Uterus (tissue), 4 donors: ENCODE data around the gene DPH7. TPM values are rescaled to one million over a fixed set of nuclear protein-coding genes. Genes with fewer than 3 reads are reported as not detected.
"Not testable (repeated sequence)": the region's sequence is repeated elsewhere in the genome, so short reads cannot be mapped to it uniquely, and the experiment has no call there.

Source experiments
- DNase-seq, 2 donors: peaks; one replicate each; pipeline ENCODE4 v3.0.0-alpha.2; 2019 to 2020
- H3K27ac ChIP-seq, 2 donors: fragments of 200-600 bp; sonication (generic); 1 replicate in 1 of 2; 2 replicates in 1 of 2; pipeline ENCODE4 v1.5.1; 2016 to 2018
- H3K27me3 ChIP-seq, 2 donors: fragments of 200-600 bp; sonication (generic); one replicate each; pipeline ENCODE4 v1.5.1; 2018 to 2019; ENCODE audit warnings: control low read depth in 1 of 2
- H3K36me3 ChIP-seq, 2 donors: fragments of 200-600 bp; sonication (generic); one replicate each; pipeline ENCODE4 v1.5.1; 2019; ENCODE audit warnings: control low read depth in 1 of 2
- H3K4me1 ChIP-seq, 2 donors: fragments of 200-600 bp; sonication (generic); one replicate each; pipeline ENCODE4 v1.5.1; 2018 to 2019; ENCODE audit warnings: control low read depth in 1 of 2
- H3K4me3 ChIP-seq, 2 donors: fragments of 200-600 bp; sonication (generic); 1 replicate in 1 of 2; 2 replicates in 1 of 2; pipeline ENCODE4 v1.5.1; 2018 to 2019; ENCODE audit warnings: mild to moderate bottlenecking in 1 of 2
- H3K9me3 ChIP-seq, 2 donors: fragments of 200-600 bp; sonication (generic); one replicate each; pipeline ENCODE4 v1.5.1; 2019; ENCODE audit warnings: control low read depth in 1 of 2
- POLR2A ChIP-seq, 2 donors: fragments of 450-650 bp; IDR thresholded peaks; one replicate each; pipeline ENCODE4 v1.6.1; 2016; ENCODE audit warnings: antibody characterized with exemption in 2 of 2, mild to moderate bottlenecking in 1 of 2, moderate library complexity in 1 of 2
- intact Hi-C: fragments of 100-400 bp; cut with DNase I; formaldehyde crosslinking; loops from one replicate; pipeline ENCODE4 v1.15.1; 2023; ENCODE audit warnings: low total_unique reads
- total RNA-seq, 4 donors: library from RNA; depleted of rRNA in 3 of 4; stranded (reverse); fragments of >200 nt in 3 of 4; gene quantifications; one replicate each; pipeline versions ENCODE4 v1.1.0 to v1.2.4, GENCODE V29; 2014 to 2023
- TF ChIP-seq, protein P1 (sequence below), 4 experiments: fragments of 200-600 bp in 2 of 4; fragments of 450-650 bp in 2 of 4; sonication (generic) in 2 of 4; IDR thresholded peaks; one replicate each; pipeline ENCODE4 v1.5.1; 2016 to 2019; ENCODE audit warnings: antibody characterized with exemption in 4 of 4, mild to moderate bottlenecking in 2 of 4, moderate library complexity in 1 of 4
- donor health status: DM: yes; HTN: yes; CAD: no.

DPH7 gene
- total RNA-seq, 4 donors from 2014 or later, result 31.3 to 42.4 (median 38.4) TPM

DNA sequence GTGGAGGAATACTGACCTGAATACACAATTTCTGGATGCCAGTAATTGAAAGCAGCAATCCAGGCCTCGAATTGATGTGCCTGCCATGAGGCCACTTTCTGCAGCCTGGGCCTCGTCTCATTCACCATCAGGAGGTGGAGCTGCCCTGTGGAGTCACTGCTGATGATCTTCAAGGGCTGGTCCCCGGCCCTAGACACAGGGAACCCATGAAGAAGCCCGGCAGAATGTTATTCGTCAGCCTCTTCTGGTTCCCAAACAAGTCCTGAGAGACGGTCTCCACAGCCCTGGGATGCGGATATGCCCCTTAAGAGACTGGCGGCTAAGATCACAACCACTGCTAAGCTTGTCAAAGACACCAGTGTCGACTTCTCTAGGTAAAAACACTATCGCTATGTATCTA, 4.5 kb downstream of the DPH7 start:
- intact Hi-C loops, result no loop called here
- Histone ChIP-seq H3K9me3 (no peaks in the 10 kb centered on the region), H3K27ac (no peak overlapping the region), H3K4me1 (peaks cover 3 to 5% of the 10 kb centered on the region in 2 donors), H3K27me3 (no peaks in the 10 kb centered on the region), H3K4me3 (no peak overlapping the region), H3K36me3 (no peaks in the 10 kb centered on the region)
- TF ChIP-seq, protein P1, sequence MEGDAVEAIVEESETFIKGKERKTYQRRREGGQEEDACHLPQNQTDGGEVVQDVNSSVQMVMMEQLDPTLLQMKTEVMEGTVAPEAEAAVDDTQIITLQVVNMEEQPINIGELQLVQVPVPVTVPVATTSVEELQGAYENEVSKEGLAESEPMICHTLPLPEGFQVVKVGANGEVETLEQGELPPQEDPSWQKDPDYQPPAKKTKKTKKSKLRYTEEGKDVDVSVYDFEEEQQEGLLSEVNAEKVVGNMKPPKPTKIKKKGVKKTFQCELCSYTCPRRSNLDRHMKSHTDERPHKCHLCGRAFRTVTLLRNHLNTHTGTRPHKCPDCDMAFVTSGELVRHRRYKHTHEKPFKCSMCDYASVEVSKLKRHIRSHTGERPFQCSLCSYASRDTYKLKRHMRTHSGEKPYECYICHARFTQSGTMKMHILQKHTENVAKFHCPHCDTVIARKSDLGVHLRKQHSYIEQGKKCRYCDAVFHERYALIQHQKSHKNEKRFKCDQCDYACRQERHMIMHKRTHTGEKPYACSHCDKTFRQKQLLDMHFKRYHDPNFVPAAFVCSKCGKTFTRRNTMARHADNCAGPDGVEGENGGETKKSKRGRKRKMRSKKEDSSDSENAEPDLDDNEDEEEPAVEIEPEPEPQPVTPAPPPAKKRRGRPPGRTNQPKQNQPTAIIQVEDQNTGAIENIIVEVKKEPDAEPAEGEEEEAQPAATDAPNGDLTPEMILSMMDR (IDR thresholded peaks at IDR 0.05), result no peak
- TF ChIP-seq POLR2A (IDR thresholded peaks at IDR 0.05), result no peak
- DNase-seq, result no peak

DNA sequence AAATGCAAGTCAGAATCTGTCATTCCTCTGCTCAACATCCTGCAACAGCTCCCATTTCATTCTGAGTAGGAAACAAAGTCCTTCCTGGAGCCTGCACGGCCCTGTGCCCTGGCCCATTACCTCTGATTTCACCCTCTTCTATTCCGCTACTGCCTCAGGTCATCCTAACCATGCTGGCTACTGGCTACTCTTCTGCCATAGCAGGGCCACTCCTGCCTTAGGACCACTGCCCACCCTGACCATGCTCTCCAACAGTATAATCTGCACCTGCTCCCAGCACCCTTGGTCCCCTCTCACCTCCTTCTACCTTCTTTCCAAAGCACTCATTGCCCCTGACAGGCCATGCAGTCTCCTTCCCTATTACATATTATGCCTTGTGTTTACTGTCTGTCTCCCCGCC, 8.2 kb downstream of the DPH7 start:
- DNase-seq, result no peak
- Histone ChIP-seq H3K9me3 (no peaks in the 10 kb centered on the region), H3K4me3 (no peak overlapping the region), H3K36me3 (no peaks in the 10 kb centered on the region), H3K27ac (no peak overlapping the region), H3K4me1 (no peaks in the 10 kb centered on the region), H3K27me3 (no peaks in the 10 kb centered on the region)
- intact Hi-C loops, result no loop called here
- TF ChIP-seq, protein P1 (IDR thresholded peaks at IDR 0.05), result no peak

DNA sequence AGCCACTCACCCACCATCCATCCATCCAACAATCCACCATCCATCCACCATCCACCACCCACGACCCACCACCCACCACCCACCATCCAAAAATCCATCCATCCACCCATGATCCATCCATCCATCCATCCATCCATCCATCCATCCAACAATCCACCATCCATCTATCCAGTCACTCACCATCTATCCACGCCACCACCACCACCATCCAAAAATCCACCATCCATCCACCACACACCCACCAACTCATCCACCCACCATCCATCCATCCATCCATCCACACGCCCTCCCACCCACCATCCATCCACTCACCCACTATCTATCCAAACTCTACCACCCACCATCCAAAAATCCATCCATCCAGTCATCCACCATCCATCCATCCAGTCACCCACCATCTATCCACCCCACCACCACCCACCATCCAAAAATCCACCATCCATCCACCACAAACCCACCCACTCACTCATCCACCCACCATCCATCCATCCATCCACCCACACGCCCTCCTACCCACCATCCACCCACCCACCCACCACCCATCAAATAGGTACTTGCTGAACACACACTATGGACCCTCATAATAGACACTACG, 9.0 kb downstream of the DPH7 start:
- Histone ChIP-seq H3K36me3 (no peaks in the 10 kb centered on the region), H3K27me3 (no peaks in the 10 kb centered on the region), H3K4me3 (no peak overlapping the region), H3K27ac (no peak overlapping the region), H3K4me1 (no peaks in the 10 kb centered on the region), H3K9me3 (no peaks in the 10 kb centered on the region)
- intact Hi-C loops, result no loop called here
- no peak for DNase-seq
- no peak for TF ChIP-seq POLR2A (IDR thresholded peaks at IDR 0.05)
- TF ChIP-seq, protein P1 (IDR thresholded peaks at IDR 0.05), result no peak

DNA sequence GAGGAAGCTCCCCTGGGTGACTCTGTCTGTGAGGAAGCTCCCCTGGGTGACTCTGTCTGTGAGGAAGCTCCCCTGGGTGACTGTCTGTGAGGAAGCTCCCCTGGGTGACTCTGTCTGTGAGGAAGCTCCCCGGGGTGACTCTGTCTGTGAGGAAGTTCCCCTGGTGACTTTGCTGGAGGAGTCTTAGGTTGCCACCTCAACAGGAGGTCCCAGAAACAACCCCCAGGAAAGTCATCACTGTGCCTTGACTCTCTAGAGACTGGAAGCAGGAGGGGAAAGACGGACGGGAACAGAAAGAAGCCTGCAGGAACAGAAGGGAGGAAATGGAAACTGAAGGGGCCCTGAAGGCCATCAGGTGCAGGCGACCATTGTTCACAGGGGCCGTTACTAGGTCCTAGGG, 10.3 kb downstream of the DPH7 start:
- intact Hi-C loops, DNase-seq, H3K9me3 ChIP-seq, H3K36me3 ChIP-seq, H3K27me3 ChIP-seq, H3K4me3 ChIP-seq, H3K4me1 ChIP-seq, H3K27ac ChIP-seq: not testable (repeated sequence)

DNA sequence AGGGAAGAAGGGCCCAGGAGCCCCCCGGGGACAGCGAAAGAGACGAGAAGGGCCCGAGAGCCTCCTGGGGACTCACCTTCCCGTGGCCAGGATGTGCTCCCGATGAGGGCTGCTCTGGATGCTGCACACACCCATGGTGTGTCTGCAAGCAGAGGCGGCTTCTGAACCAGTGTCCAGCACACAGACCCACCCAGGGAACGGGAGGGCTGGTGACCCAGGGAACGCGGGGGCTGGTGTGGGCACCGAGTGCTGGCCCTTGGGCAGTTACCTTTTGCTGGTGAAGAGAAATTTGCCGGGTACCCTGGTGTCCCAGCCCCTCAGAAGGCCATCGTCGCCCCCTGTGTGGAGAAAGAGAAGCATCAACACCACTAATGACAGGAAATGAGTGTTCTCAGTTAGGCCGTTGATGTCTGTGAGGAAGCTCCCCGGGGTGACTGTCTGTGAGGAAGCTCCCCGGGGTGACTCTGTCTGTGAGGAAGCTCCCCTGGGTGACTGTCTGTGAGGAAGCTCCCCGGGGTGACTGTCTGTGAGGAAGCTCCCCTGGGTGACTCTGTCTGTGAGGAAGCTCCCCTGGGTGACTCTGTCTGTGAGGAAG, 13.8 kb downstream of the DPH7 start:
- Histone ChIP-seq H3K4me3 (no peak overlapping the region), H3K4me1 (no peaks in the 10 kb centered on the region), H3K27me3 (no peaks in the 10 kb centered on the region), H3K9me3 (no peaks in the 10 kb centered on the region), H3K36me3 (no peaks in the 10 kb centered on the region), H3K27ac (no peak overlapping the region)
- intact Hi-C loops, result no loop called here
- TF ChIP-seq POLR2A (IDR thresholded peaks at IDR 0.05), result no peak
- TF ChIP-seq, protein P1 (IDR thresholded peaks at IDR 0.05), result no peak
- no peak for DNase-seq
